H1 (cell line): ENCODE measurements around the gene C17orf100. TPM values are rescaled to one million over a fixed set of nuclear protein-coding genes. Genes with fewer than 3 reads are reported as not detected.

Experiments used
- CHD2 ChIP-seq: IDR thresholded peaks from 2 replicates; pipeline ENCODE4 v1.6.1; 2012; ENCODE audit warnings: low read length, improper control_type of control experiment
- HDAC2 ChIP-seq, 2 experiments: fragments of 300-600 bp in 1 of 2; sonication (generic) in 1 of 2; IDR thresholded peaks; 2 replicates each; pipeline ENCODE4 v1.6.1; 2011 to 2012; ENCODE audit warnings: low read depth in 2 of 2, low read length in 2 of 2, mild to moderate bottlenecking in 2 of 2, moderate library complexity in 2 of 2, borderline replicate concordance in 1 of 2, inconsistent platforms in 1 of 2
- NRF1 ChIP-seq: IDR thresholded peaks from 2 replicates; pipeline ENCODE4 v1.6.1; 2011; ENCODE audit warnings: mild to moderate bottlenecking, low read depth, low read length, improper control_type of control experiment
- RAD21 ChIP-seq, 2 experiments: IDR thresholded peaks in 1 of 2; conservative IDR thresholded peaks in 1 of 2; 2 replicates each; pipeline ENCODE4 v1.6.1; 2011; ENCODE audit warnings: low read depth in 2 of 2, low read length in 2 of 2, improper control_type of control experiment in 1 of 2, inconsistent platforms in 1 of 2, mild to moderate bottlenecking in 1 of 2, moderate library complexity in 1 of 2
- RNF2 ChIP-seq: fragments of 200-900, 300-1000 bp; sonication (generic); IDR thresholded peaks from 2 replicates; pipeline ENCODE4 v1.7.1; 2016; ENCODE audit warnings: borderline replicate concordance, low read depth, mild to moderate bottlenecking, antibody characterized with exemption, low read length; ENCODE audit not compliant: poor library complexity, severe bottlenecking; ENCODE audit errors: missing control alignments
- ZNF274 ChIP-seq: IDR thresholded peaks from 2 replicates; pipeline ENCODE4 v1.7.0; 2012; ENCODE audit warnings: low read length, borderline replicate concordance; ENCODE audit errors: extremely low read depth
- polyA plus RNA-seq, 7 experiments: library from polyadenylated mRNA; depleted of rRNA in 3 of 7; stranded (reverse) in 5 of 7; unstranded in 2 of 7; fragments of >200 nt in 5 of 7; fragments of 200-250 nt in 2 of 7; gene quantifications; 1 replicate in 5 of 7; 2 replicates in 1 of 7; 4 replicates in 1 of 7; pipeline versions ENCODE4 v1.2.1 to v1.2.3, GENCODE V29; 2011 to 2013; ENCODE audit warnings: missing spikeins in 2 of 7, mixed read lengths in 2 of 7
- total RNA-seq: library from RNA; stranded (reverse); fragmentation: NEBNext Ultra II Directional; extraction: Animal tissue kit (Norgen Biotek cat#: 25700); gene quantifications from 2 replicates; pipeline ENCODE4 v1.2.1, GENCODE V29; 2021
- TF ChIP-seq, protein P1 (sequence below), 3 experiments: IDR thresholded peaks; 1 replicate in 2 of 3; 2 replicates in 1 of 3; pipeline versions ENCODE4 v1.5.1 to v1.6.1; 2011; ENCODE audit warnings: low read length in 3 of 3, mild to moderate bottlenecking in 3 of 3, inconsistent platforms in 2 of 3, low read depth in 1 of 3, moderate library complexity in 1 of 3; ENCODE audit not compliant: insufficient read depth in 1 of 3; ENCODE audit errors: control extremely low read depth in 1 of 3
- TF ChIP-seq, protein P2 (sequence below): IDR thresholded peaks from 2 replicates; pipeline ENCODE4 v1.6.1; 2012; ENCODE audit warnings: inconsistent platforms

The C17orf100 gene
- total and polyA plus RNA-seq, 2 of the 8 experiments (the other 6 are each of a cell fraction or from before 2014, with no cell fraction given): 2.1 to 2.8 TPM

DNA sequence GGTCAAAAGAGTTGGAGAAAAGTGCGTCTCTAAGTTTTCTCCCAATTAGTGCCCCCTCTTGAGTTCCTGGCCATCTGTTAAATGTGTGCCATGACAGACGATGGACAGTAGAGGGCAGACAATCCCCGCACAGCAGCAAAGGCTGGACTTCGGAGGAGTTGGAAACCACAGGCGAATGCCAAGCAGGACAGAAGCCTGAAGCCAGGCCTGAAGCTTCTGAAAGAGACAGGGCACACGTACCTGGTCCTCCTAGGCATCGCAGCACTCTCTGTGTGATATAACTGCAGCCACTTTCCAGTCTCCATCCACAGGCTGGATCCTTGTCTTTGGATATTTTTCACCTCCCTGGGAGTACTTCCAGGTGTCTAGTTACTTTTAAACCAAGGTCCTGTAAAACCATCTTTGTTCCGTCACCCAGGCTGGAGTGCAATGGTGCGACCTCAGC, 14.5 kb downstream of the C17orf100 start (continued):
- TF ChIP-seq, protein P1, sequence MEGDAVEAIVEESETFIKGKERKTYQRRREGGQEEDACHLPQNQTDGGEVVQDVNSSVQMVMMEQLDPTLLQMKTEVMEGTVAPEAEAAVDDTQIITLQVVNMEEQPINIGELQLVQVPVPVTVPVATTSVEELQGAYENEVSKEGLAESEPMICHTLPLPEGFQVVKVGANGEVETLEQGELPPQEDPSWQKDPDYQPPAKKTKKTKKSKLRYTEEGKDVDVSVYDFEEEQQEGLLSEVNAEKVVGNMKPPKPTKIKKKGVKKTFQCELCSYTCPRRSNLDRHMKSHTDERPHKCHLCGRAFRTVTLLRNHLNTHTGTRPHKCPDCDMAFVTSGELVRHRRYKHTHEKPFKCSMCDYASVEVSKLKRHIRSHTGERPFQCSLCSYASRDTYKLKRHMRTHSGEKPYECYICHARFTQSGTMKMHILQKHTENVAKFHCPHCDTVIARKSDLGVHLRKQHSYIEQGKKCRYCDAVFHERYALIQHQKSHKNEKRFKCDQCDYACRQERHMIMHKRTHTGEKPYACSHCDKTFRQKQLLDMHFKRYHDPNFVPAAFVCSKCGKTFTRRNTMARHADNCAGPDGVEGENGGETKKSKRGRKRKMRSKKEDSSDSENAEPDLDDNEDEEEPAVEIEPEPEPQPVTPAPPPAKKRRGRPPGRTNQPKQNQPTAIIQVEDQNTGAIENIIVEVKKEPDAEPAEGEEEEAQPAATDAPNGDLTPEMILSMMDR (IDR thresholded peaks at IDR 0.05; ENCODE audit: control extremely low read depth in 1 of 3, insufficient read depth in 1 of 3, low read depth in 1 of 3, low read length in 3 of 3): peak; percentile 85 to 97 (median 97)
- TF ChIP-seq NRF1: no peak
- TF ChIP-seq HDAC2 (IDR thresholded peaks at IDR 0.05; ENCODE audit: borderline replicate concordance in 1 of 2, low read depth in 2 of 2, low read length in 2 of 2): no peak
- TF ChIP-seq, protein P2, sequence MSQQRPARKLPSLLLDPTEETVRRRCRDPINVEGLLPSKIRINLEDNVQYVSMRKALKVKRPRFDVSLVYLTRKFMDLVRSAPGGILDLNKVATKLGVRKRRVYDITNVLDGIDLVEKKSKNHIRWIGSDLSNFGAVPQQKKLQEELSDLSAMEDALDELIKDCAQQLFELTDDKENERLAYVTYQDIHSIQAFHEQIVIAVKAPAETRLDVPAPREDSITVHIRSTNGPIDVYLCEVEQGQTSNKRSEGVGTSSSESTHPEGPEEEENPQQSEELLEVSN: no peak
- peak; percentile 98 to 99 for TF ChIP-seq RAD21 (IDR thresholded peaks at IDR 0.05 in 1 of 2, conservative IDR thresholded peaks at IDR 0.05 in 1 of 2; ENCODE audit: low read depth in 2 of 2, low read length in 2 of 2)
- no peak for TF ChIP-seq ZNF274
- TF ChIP-seq CHD2: no peak
- TF ChIP-seq RNF2: no peak
